Caco-2 (cell line): ENCODE results near the gene KIF25. TPM values are rescaled to one million over a fixed set of nuclear protein-coding genes. Genes with fewer than 3 reads are reported as not detected.

Experiments used
- Bru-seq: library from RNA; stranded (reverse); fragments of 400-500 nt; gene quantifications from one replicate; lab custom pipeline; 2021; lab: Mats Ljungman, UMichigan
- BruChase-seq, 2 experiments: library from RNA; stranded (reverse); fragments of 400-500 nt; gene quantifications; one replicate each; lab custom pipeline; 2021; lab: Mats Ljungman, UMichigan
- BruUV-seq: library from RNA; stranded (reverse); fragments of 400-500 nt; replicated peaks from 2 replicates; lab custom pipeline; 2021; lab: Mats Ljungman, UMichigan
- CTCF ChIA-PET: fragments of 300-600 bp; sonication (Branson Sonifier 250); formaldehyde crosslinking; loops from one replicate; lab custom pipeline; 2022; ENCODE audit warnings: antibody characterized with exemption; lab: Charles Lee
- POLR2A ChIA-PET: fragments of 300-600 bp; sonication (Branson Sonifier 250); formaldehyde crosslinking; loops from one replicate; lab custom pipeline; 2022; ENCODE audit warnings: antibody characterized with exemption; lab: Charles Lee
- DNase-seq, 2 experiments: peaks; one replicate each; pipeline versions ENCODE4 v3.0.0 to v3.0.0-alpha.2; 2020 to 2022
- H3K27me3 ChIP-seq: replicated peaks from 2 replicates; pipeline ENCODE4 v1.6.0; 2011; ENCODE audit warnings: low read length; ENCODE audit not compliant: control insufficient read depth, insufficient read depth
- H3K36me3 ChIP-seq: 2 replicates; pipeline ENCODE4 v1.5.1; 2011; ENCODE audit warnings: low read length; ENCODE audit not compliant: control insufficient read depth, insufficient read depth
- H3K4me1 ChIP-seq: fragments of 250-450 bp; sonication (Bioruptor Pico); 2 replicates; pipeline ENCODE4 v1.5.1; 2020; ENCODE audit warnings: mild to moderate bottlenecking
- H3K4me3 ChIP-seq: 2 replicates; pipeline ENCODE4 v1.5.1; 2011; ENCODE audit warnings: low read depth, mild to moderate bottlenecking, control low read depth, low read length
- H3K9me3 ChIP-seq: fragments of 250-450 bp; sonication (Bioruptor Pico); 2 replicates; pipeline ENCODE4 v1.5.1; 2020; ENCODE audit warnings: mild to moderate bottlenecking, moderate library complexity
- H3K27ac Mint-ChIP-seq: one replicate; pipeline ENCODE4 v1.8.0; 2022; ENCODE audit warnings: mixed read lengths; ENCODE audit not compliant: unreplicated experiment
- H3K27me3 Mint-ChIP-seq: one replicate; pipeline ENCODE4 v1.8.0; 2022; ENCODE audit warnings: mixed read lengths; ENCODE audit not compliant: insufficient read depth, unreplicated experiment
- H3K36me3 Mint-ChIP-seq: one replicate; pipeline ENCODE4 v1.8.0; 2022; ENCODE audit warnings: mild to moderate bottlenecking, mixed read lengths; ENCODE audit not compliant: insufficient read depth, unreplicated experiment
- H3K4me1 Mint-ChIP-seq: one replicate; pipeline ENCODE4 v1.8.0; 2022; ENCODE audit warnings: low read depth, mixed read lengths; ENCODE audit not compliant: unreplicated experiment
- H3K4me3 Mint-ChIP-seq: one replicate; pipeline ENCODE4 v1.8.0; 2022; ENCODE audit warnings: mild to moderate bottlenecking, moderate library complexity, mixed read lengths; ENCODE audit not compliant: unreplicated experiment
- H3K9me3 Mint-ChIP-seq: one replicate; pipeline ENCODE4 v1.8.0; 2022; ENCODE audit warnings: mixed read lengths; ENCODE audit not compliant: unreplicated experiment
- CTCF ChIP-seq, 2 experiments: fragments of 200-600 bp in 1 of 2; IDR thresholded peaks; 1 replicate in 1 of 2; 2 replicates in 1 of 2; pipeline versions ENCODE4 v1.5.1 to v1.8.0; 2011 to 2022; ENCODE audit warnings: antibody characterized with exemption in 1 of 2, control low read depth in 1 of 2, inconsistent platforms in 1 of 2, low read depth in 1 of 2, low read length in 1 of 2, mild to moderate bottlenecking in 1 of 2, moderate library complexity in 1 of 2; ENCODE audit not compliant: insufficient read depth in 1 of 2, severe bottlenecking in 1 of 2, unreplicated experiment in 1 of 2
- intact Hi-C: fragments of 100-400 bp; cut with micrococcal nuclease; formaldehyde crosslinking; loops from one replicate; pipeline ENCODE4 v1.10.0; 2022; ENCODE audit not compliant: unreplicated experiment
- long read RNA-seq: library from polyadenylated mRNA; stranded (forward); transcript quantifications from one replicate; pipeline ENCODE4 v2.0.0, GENCODE V29; 2022
- total RNA-seq: library from RNA; stranded (reverse); gene quantifications from 2 replicates; pipeline ENCODE4 v1.2.3, GENCODE V29; 2022

Gene KIF25, protein sequence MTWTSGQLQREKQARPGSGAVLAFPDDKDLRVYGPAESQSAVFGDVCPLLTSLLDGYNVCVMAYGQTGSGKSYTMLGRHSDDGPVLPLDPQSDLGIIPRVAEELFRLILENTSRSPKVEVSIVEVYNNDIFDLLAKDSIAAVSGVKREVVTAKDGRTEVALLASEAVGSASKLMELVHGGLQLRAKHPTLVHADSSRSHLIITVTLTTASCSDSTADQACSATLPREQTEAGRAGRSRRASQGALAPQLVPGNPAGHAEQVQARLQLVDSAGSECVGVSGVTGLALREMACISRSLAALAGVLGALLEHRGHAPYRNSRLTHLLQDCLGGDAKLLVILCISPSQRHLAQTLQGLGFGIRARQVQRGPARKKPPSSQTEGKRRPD
- total RNA-seq (not detected in 2 replicates), Bru-seq, nascent RNA (percentile 9 among the genes with signal in this experiment), BruChase-seq, experiment 1, labeled RNA remaining after a 2-hour chase (percentile 15 among the genes with signal in this experiment), BruChase-seq, experiment 2, labeled RNA remaining after a 6-hour chase (percentile 14 among the genes with signal in this experiment)
- long read RNA-seq, result 0 reads

DNA sequence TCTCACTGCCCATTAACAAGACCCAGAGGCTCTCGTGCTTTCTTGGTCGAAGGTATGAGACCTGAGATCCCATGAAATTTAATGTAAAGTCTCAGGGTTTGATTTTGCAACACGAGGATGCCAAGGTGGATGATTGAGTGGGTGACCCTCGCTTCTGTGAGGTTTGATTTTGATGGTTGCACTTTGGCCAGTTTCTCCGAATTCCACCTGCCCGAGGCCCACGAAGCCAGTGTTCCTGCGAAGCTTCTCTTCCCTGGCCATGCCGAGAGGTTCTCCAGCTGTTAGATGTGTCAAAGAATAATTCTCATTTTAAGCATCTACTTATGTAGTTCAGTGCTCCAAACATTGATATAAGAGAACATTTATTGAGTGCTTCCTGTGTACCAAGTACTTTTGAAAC lies at the start of gene KIF25:
Gene KIF25, plus strand, starts transcription at position 30 of the 400 bp plus-strand sequence. CDS start 31,915 bp downstream, outside the sequence.
- no peaks in the 10 kb centered on the region for H3K27me3 ChIP-seq
- intact Hi-C loops, result no loop called here
- ChIA-PET POLR2A (no interaction called here), CTCF (no interaction called here)
- TF ChIP-seq CTCF (IDR thresholded peaks at IDR 0.05; ENCODE audit: insufficient read depth in 1 of 2, low read depth in 1 of 2, low read length in 1 of 2, severe bottlenecking in 1 of 2, unreplicated experiment in 1 of 2), result no peak
- DNase-seq, result no peak
- H3K4me3 ChIP-seq, result no peak within 1 kb of the TSS
- Mint-ChIP-seq H3K9me3 (no peaks in the 10 kb centered on the region), H3K36me3 (peaks cover 6% of the 10 kb centered on the region), H3K27me3 (no peaks in the 10 kb centered on the region), H3K27ac (no peak within 1 kb of the TSS), H3K4me3 (no peak within 1 kb of the TSS), H3K4me1 (no peaks in the 10 kb centered on the region)
- BruUV-seq, result no TSS peak
- no peaks in the 10 kb centered on the region for H3K36me3 ChIP-seq
- no peaks in the 10 kb centered on the region for H3K9me3 ChIP-seq
- H3K4me1 ChIP-seq, result no peaks in the 10 kb centered on the region

DNA sequence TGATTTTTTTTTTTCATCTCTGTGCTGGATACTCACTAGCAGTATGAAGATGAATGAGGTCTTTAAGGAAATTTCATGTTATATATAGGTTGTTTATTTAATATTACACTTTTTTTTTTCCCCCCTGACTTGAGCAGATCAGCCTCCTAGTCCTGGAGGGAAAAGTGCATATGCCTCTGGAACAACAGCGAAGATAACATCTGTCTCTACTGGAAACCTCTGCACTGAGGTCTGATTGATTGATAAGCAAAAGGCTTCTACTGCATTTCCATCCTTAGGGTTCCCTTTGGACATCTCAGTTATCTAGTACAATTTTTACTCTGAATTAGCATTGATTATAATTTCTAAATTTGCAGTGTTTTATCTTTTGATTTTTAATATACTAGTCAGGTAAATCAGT lies 49.8 kb upstream of the KIF25 start:
- intact Hi-C loops, result no loop called here
- H3K27ac Mint-ChIP-seq, result no peak overlapping the region
- H3K27me3 ChIP-seq, result no peaks in the 10 kb centered on the region
- H3K9me3 Mint-ChIP-seq, result no peaks in the 10 kb centered on the region
- no peak for TF ChIP-seq CTCF (IDR thresholded peaks at IDR 0.05; ENCODE audit: insufficient read depth in 1 of 2, low read depth in 1 of 2, low read length in 1 of 2, severe bottlenecking in 1 of 2, unreplicated experiment in 1 of 2)
- H3K4me1 ChIP-seq, result no peaks in the 10 kb centered on the region
- no TSS peak for BruUV-seq
- ChIA-PET POLR2A (no interaction called here), CTCF (no interaction called here)
- H3K27me3 Mint-ChIP-seq, result no peaks in the 10 kb centered on the region
- no peak for DNase-seq
- H3K4me3 Mint-ChIP-seq, result no peak overlapping the region
- peaks cover 89% of the 10 kb centered on the region for H3K36me3 Mint-ChIP-seq
- no peak overlapping the region for H3K4me3 ChIP-seq
- H3K36me3 ChIP-seq, result peaks cover 7% of the 10 kb centered on the region
- H3K4me1 Mint-ChIP-seq, result peaks cover 16% of the 10 kb centered on the region
- H3K9me3 ChIP-seq, result no peaks in the 10 kb centered on the region

DNA sequence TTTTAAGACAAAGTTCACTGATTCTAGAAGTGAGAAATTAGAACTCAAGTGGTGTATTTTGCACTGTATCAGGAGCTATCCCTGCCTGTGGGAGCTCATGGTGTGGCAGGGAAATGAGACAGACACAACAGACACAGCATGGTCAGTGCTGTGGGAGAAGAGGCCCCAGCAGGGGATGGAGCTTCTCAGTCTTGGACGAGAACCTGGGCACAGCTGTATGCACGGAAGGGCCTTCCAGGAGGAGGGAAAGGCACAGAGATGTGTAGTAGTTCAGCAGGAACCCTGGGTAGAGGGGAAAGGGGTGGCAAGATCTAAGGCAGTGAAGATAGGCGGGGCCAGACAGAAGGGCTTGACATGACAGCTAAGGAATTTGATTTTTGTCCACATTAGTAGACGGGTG lies 48.8 kb upstream of the KIF25 start:
- no peak overlapping the region for H3K4me3 Mint-ChIP-seq
- no peaks in the 10 kb centered on the region for H3K27me3 Mint-ChIP-seq
- H3K4me1 Mint-ChIP-seq, result peaks cover 16% of the 10 kb centered on the region
- ChIA-PET CTCF (no interaction called here), POLR2A (no interaction called here)
- H3K27ac Mint-ChIP-seq, result peak overlapping the region; percentile 4
- Histone ChIP-seq H3K4me1 (no peaks in the 10 kb centered on the region), H3K36me3 (peaks cover 6% of the 10 kb centered on the region), H3K4me3 (no peak overlapping the region), H3K27me3 (no peaks in the 10 kb centered on the region), H3K9me3 (no peaks in the 10 kb centered on the region)
- H3K36me3 Mint-ChIP-seq, result peaks cover 87% of the 10 kb centered on the region
- no peaks in the 10 kb centered on the region for H3K9me3 Mint-ChIP-seq
- intact Hi-C loops, result no loop called here
- no peak for DNase-seq
- no peak for TF ChIP-seq CTCF (IDR thresholded peaks at IDR 0.05; ENCODE audit: insufficient read depth in 1 of 2, low read depth in 1 of 2, low read length in 1 of 2, severe bottlenecking in 1 of 2, unreplicated experiment in 1 of 2)
- no TSS peak for BruUV-seq
